ENCODE results near the gene LY9.

Gene LY9

GRCh38 chr1:160855181-160855981 lies 59.4 kb downstream of the LY9 start:
- DNase-seq (ENCODE audit: low spot score): peak; percentile 25
- TF ChIP-seq, protein P1, sequence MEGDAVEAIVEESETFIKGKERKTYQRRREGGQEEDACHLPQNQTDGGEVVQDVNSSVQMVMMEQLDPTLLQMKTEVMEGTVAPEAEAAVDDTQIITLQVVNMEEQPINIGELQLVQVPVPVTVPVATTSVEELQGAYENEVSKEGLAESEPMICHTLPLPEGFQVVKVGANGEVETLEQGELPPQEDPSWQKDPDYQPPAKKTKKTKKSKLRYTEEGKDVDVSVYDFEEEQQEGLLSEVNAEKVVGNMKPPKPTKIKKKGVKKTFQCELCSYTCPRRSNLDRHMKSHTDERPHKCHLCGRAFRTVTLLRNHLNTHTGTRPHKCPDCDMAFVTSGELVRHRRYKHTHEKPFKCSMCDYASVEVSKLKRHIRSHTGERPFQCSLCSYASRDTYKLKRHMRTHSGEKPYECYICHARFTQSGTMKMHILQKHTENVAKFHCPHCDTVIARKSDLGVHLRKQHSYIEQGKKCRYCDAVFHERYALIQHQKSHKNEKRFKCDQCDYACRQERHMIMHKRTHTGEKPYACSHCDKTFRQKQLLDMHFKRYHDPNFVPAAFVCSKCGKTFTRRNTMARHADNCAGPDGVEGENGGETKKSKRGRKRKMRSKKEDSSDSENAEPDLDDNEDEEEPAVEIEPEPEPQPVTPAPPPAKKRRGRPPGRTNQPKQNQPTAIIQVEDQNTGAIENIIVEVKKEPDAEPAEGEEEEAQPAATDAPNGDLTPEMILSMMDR (IDR thresholded peaks at IDR 0.05; ENCODE audit: borderline replicate concordance, control extremely low read depth, extremely low read depth, insufficient read depth, missing control alignments): no peak
- in situ Hi-C loops (cut with MboI; ENCODE audit: low sequenced_read_pairs, unreplicated experiment): no loop called here

GRCh38 chr1:160858097-160858496 lies 62.1 kb downstream of the LY9 start:
- no peak for DNase-seq (ENCODE audit: low spot score)
- TF ChIP-seq, protein P1 (IDR thresholded peaks at IDR 0.05; ENCODE audit: borderline replicate concordance, control extremely low read depth, extremely low read depth, insufficient read depth, missing control alignments): no peak
- in situ Hi-C loops (cut with MboI; ENCODE audit: low sequenced_read_pairs, unreplicated experiment): no loop called here

DNA sequence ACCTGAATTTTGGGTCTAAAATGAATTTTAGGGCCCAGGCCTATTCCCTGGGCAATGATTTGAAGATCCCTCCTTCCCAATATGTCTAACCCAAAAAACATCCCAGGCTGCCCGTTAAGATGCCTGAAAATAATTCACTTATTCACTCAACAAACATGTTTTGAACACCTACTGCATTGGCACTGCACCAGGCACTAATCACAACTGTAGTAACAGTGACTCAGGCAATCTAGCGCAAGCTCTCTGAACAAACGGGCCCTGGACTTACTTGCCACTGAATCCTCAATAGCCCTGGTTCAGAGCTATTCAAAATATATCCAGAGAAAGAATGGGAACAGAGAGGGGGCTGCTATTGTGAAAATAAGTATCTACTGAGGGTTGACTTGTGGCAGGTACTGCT lies 62.5 kb downstream of the LY9 start:
- TF ChIP-seq, protein P1 (IDR thresholded peaks at IDR 0.05; ENCODE audit: borderline replicate concordance, control extremely low read depth, extremely low read depth, insufficient read depth, missing control alignments): no peak
- DNase-seq (ENCODE audit: low spot score): no peak
- in situ Hi-C loops (cut with MboI; ENCODE audit: low sequenced_read_pairs, unreplicated experiment): no loop called here

- in situ Hi-C loops (cut with MboI; ENCODE audit: low sequenced_read_pairs, unreplicated experiment): no loop called here
- DNase-seq (ENCODE audit: low spot score): no peak
- TF ChIP-seq, protein P1 (IDR thresholded peaks at IDR 0.05; ENCODE audit: borderline replicate concordance, control extremely low read depth, extremely low read depth, insufficient read depth, missing control alignments): no peak
Measured at GRCh38 chr1:160859166-160859565, 63.2 kb downstream of the LY9 start.

DNA sequence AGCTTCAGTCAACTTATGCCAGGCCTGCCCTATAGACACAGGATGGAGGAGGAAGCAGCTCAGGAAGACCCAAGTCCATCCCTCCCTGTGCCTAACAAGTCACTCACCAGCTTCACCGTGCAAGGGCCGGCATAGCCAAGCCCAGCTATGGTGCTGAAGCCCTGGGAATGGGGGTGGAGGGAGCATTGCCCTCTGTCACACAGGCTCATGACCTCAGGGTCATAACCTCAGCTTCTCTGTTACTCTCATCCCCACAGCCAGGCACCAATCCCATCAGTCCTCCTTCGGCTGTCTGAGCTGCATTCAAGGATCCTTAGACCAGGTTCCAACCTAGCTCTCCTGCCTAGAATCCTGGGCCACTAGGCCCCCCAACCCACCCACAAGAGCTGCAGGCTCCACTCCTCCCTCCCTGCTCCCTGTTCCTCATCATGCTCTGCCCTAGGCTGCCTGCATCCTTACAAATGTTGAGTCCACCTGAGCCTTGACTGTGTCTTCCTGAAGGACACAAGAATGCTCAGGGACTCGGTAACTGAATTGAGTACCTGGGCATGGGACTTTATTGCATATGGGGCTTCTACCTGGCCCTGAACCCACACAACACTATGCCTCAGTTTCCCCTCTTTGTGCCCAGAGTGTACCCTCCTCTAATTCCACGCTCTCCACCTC lies 65.0 kb downstream of the LY9 start:
- TF ChIP-seq, protein P1 (IDR thresholded peaks at IDR 0.05; ENCODE audit: borderline replicate concordance, control extremely low read depth, extremely low read depth, insufficient read depth, missing control alignments): no peak

DNA sequence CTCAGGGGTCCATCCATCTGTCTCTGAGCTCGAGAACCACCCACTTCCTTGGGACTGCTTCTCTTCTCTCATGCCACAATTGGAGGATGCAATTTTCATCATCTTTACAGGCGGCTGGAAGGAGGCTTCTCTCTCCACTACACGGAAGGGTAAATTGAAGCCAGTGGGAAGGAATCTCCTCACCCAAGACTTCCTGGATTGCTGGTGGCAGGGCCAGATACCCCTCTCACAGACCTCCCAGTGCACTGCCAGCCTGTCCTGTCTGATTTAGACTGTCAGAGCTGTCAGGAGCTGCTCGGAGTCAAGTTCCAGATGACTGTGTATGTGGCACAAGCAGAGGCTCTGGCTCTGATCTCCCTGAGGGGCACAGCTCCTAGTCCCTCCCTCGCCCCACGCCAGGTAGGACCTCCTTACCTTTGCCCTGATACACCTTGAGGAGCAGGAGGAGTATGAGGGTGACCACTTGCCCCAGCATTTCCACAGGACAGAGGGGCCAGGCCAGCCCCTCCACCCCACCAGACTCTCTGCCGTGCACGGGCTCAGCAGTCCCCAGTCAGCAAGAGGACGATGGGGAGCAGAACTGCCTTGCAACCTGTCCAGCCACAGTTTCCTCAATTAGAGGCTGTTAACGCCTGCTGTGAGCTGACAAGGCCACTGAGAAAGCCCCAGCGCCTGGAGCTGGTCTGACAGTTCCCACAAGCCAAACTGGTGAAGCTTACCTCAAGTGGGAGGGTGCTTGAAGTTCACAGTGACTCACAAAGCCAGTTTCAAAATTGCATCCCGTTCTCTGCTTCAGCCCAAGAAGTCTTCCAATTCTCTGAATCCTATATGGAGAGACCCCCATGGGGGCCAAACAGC lies 66.5 kb downstream of the LY9 start, which contains the start of gene CD244:
Gene CD244, minus strand, starts transcription at position 685 of the 858 bp plus-strand sequence. Its CDS starts 210 bp downstream, at position 475.
- in situ Hi-C loops (cut with MboI; ENCODE audit: low sequenced_read_pairs, unreplicated experiment): no loop called here
- DNase-seq (ENCODE audit: low spot score): peak; percentile 78
- TF ChIP-seq, protein P1 (IDR thresholded peaks at IDR 0.05; ENCODE audit: borderline replicate concordance, control extremely low read depth, extremely low read depth, insufficient read depth, missing control alignments): no peak

More for the DNA sequence above, 65.0 kb downstream of the LY9 start:
- DNase-seq (ENCODE audit: low spot score): no peak
- in situ Hi-C loops (cut with MboI; ENCODE audit: low sequenced_read_pairs, unreplicated experiment): no loop called here
